ENCODE measurements around the gene R3HDML.

Gene R3HDML

GRCh38 chr20:44301285-44301684 lies 35.6 kb upstream of the R3HDML start:
- no peak for TF ChIP-seq CTCF (IDR thresholded peaks at IDR 0.05; ENCODE audit: control extremely low read depth, extremely low read depth, low read depth, missing control alignments)
- DNase-seq (ENCODE audit: extremely low spot score), result no peak
- ChIA-PET CTCF (interaction anchor here (1.2 to 2.1 kb wide), 5 partner anchors 10 to 88 kb away, joined by 3 to 23 read pairs (median 3); partner anchors contain the start of gene FITM2), POLR2A (no interaction called here)

- no peak for DNase-seq (ENCODE audit: extremely low spot score)
- CTCF ChIA-PET, result interaction anchor here (0.9 kb wide), 1 partner anchor 9 kb away, joined by 3 read pairs; the partner anchor contains the start of gene FITM2
- POLR2A ChIA-PET, result no interaction called here
Measured at GRCh38 chr20:44302026-44302669, 34.7 kb upstream of the R3HDML start.

GRCh38 chr20:44302736-44303135 lies 34.1 kb upstream of the R3HDML start:
- CTCF ChIA-PET, result interaction anchor here (0.9 kb wide), 1 partner anchor 8 kb away, joined by 3 read pairs; the partner anchor contains the start of gene FITM2
- no peak for DNase-seq (ENCODE audit: extremely low spot score)
- POLR2A ChIA-PET, result no interaction called here
- TF ChIP-seq CTCF (IDR thresholded peaks at IDR 0.05; ENCODE audit: control extremely low read depth, extremely low read depth, low read depth, missing control alignments), result no peak

More at GRCh38 chr20:44302026-44302669, 34.7 kb upstream of the R3HDML start:
- no peak for TF ChIP-seq CTCF (IDR thresholded peaks at IDR 0.05; ENCODE audit: control extremely low read depth, extremely low read depth, low read depth, missing control alignments)

- DNase-seq (ENCODE audit: extremely low spot score), result no peak
- no peak for TF ChIP-seq CTCF (IDR thresholded peaks at IDR 0.05; ENCODE audit: control extremely low read depth, extremely low read depth, low read depth, missing control alignments)
- ChIA-PET CTCF (interaction anchor here (1.0 to 1.8 kb wide), 2 partner anchors 18 to 86 kb away, joined by 3 to 7 read pairs; no protein-coding TSS in a partner anchor), POLR2A (no interaction called here)
Measured at GRCh38 chr20:44304383-44304782, 32.5 kb upstream of the R3HDML start.

GRCh38 chr20:44306927-44307326 lies 29.9 kb upstream of the R3HDML start:
- no peak for DNase-seq (ENCODE audit: extremely low spot score)
- POLR2A ChIA-PET, result no interaction called here
- CTCF ChIA-PET, result interaction anchor here (12.0 kb wide), 1 partner anchor 89 kb away, joined by 371 read pairs; no protein-coding TSS in a partner anchor
- no peak for TF ChIP-seq CTCF (IDR thresholded peaks at IDR 0.05; ENCODE audit: control extremely low read depth, extremely low read depth, low read depth, missing control alignments)

- TF ChIP-seq CTCF (IDR thresholded peaks at IDR 0.05; ENCODE audit: control extremely low read depth, extremely low read depth, low read depth, missing control alignments), result no peak
- POLR2A ChIA-PET, result no interaction called here
- CTCF ChIA-PET, result interaction anchor here (0.8 to 12.0 kb wide), 26 partner anchors 10 to 301 kb away, joined by 3 to 371 read pairs (median 6); no protein-coding TSS in a partner anchor
- no peak for DNase-seq (ENCODE audit: extremely low spot score)
Measured at GRCh38 chr20:44309763-44310663, 26.8 kb upstream of the R3HDML start.
